HEK293 (cell line): ENCODE results near the gene CRIP1.

Source experiments
- KLF10 ChIP-seq: fragments of 450-650 bp; IDR thresholded peaks from 2 replicates; pipeline ENCODE4 v1.5.1; 2018; ENCODE audit warnings: missing biosample characterization, mild to moderate bottlenecking, missing genetic modification characterization
- MZF1 ChIP-seq: fragments of 450-650 bp; formaldehyde crosslinking; IDR thresholded peaks from 2 replicates; pipeline ENCODE4 v1.5.1; 2017; ENCODE audit warnings: missing biosample characterization, missing genetic modification characterization, borderline replicate concordance
- SALL2 ChIP-seq: fragments of 450-650 bp; formaldehyde crosslinking; IDR thresholded peaks from 2 replicates; pipeline ENCODE4 v1.5.0; 2017; ENCODE audit warnings: missing biosample characterization, mild to moderate bottlenecking, missing genetic modification characterization, borderline replicate concordance
- ZNF121 ChIP-seq: fragments of 450-650 bp; formaldehyde crosslinking; IDR thresholded peaks from 2 replicates; pipeline ENCODE4 v1.5.1; 2016; ENCODE audit warnings: missing biosample characterization, missing genetic modification characterization
- ZNF248 ChIP-seq: fragments of 450-650 bp; formaldehyde crosslinking; IDR thresholded peaks from 2 replicates; pipeline ENCODE4 v1.5.1; 2017; ENCODE audit warnings: missing biosample characterization, missing genetic modification characterization
- ZNF394 ChIP-seq: fragments of 450-650 bp; formaldehyde crosslinking; IDR thresholded peaks from 2 replicates; pipeline ENCODE4 v1.5.1; 2016; ENCODE audit warnings: missing biosample characterization, missing genetic modification characterization, mild to moderate bottlenecking, moderate library complexity, borderline replicate concordance
- ZNF501 ChIP-seq: fragments of 450-650 bp; formaldehyde crosslinking; IDR thresholded peaks from 2 replicates; pipeline ENCODE4 v1.5.1; 2016; ENCODE audit warnings: missing biosample characterization, missing genetic modification characterization
- ZNF521 ChIP-seq: fragments of 450-650 bp; formaldehyde crosslinking; IDR thresholded peaks from 2 replicates; pipeline ENCODE4 v1.5.1; 2017; ENCODE audit warnings: missing biosample characterization, mild to moderate bottlenecking, missing genetic modification characterization
- ZNF529 ChIP-seq: fragments of 450-650 bp; formaldehyde crosslinking; IDR thresholded peaks from 2 replicates; pipeline ENCODE4 v1.5.1; 2017; ENCODE audit warnings: missing genetic modification characterization, missing biosample characterization; ENCODE audit not compliant: insufficient replicate concordance
- ZNF555 ChIP-seq: fragments of 450-650 bp; formaldehyde crosslinking; conservative IDR thresholded peaks from 2 replicates; pipeline ENCODE4 v1.5.1; 2017; ENCODE audit warnings: missing biosample characterization, mild to moderate bottlenecking, missing genetic modification characterization, inconsistent platforms
- ZNF768 ChIP-seq: fragments of 450-650 bp; formaldehyde crosslinking; IDR thresholded peaks from 2 replicates; pipeline ENCODE4 v1.5.1; 2018; ENCODE audit warnings: missing biosample characterization, mild to moderate bottlenecking, missing genetic modification characterization
- TF ChIP-seq, protein P1 (sequence below): fragments of 450-650 bp; formaldehyde crosslinking; IDR thresholded peaks from 2 replicates; pipeline ENCODE4 v1.5.1; 2016; ENCODE audit warnings: missing biosample characterization, missing genetic modification characterization
- TF ChIP-seq, protein P2 (sequence below): fragments of 450-650 bp; formaldehyde crosslinking; IDR thresholded peaks from 2 replicates; pipeline ENCODE4 v1.5.1; 2017; ENCODE audit warnings: missing biosample characterization, missing genetic modification characterization
- TF ChIP-seq, protein P3 (sequence below): IDR thresholded peaks from 2 replicates; pipeline ENCODE4 v1.6.1; 2011; ENCODE audit warnings: mild to moderate bottlenecking, low read depth, low read length, borderline replicate concordance

DNA sequence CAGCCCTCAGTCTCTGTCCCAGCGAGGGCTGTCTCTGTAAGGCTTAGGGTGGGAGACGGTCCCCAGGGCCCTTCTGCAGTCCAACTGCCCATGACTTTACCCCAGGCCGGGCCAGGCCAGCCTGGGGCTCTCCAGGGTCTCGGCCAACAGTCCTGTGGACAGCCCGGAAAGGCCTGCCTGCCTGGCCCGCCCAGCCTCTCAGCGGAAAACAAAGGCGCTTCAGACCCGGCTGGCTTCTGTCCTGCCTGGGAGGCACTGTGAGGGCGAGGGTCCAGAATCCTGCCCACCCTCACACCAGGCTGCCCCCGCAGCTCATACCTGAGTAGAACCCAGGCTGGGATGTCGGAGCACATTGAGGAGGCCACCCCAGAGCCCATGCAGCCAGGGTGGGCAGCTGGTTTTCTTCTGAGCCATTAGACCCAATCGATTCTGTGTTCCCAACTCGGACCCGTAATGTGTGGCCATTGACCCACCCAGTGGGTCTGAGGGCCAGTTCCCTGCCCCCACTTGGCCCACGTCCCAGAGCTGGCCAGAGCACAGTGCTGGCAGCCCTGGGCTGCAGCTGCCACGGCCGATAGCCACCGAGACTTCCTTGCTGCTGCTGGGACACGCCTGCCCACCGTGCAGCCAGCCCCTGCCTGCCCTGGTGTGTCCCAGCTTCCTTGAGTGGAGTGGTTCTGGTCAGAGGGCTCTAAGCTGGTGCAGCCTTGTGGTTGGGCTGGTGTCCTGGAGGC is 10.4 kb upstream of the CRIP1 start:
- no peak for TF ChIP-seq ZNF121
- TF ChIP-seq, protein P1, sequence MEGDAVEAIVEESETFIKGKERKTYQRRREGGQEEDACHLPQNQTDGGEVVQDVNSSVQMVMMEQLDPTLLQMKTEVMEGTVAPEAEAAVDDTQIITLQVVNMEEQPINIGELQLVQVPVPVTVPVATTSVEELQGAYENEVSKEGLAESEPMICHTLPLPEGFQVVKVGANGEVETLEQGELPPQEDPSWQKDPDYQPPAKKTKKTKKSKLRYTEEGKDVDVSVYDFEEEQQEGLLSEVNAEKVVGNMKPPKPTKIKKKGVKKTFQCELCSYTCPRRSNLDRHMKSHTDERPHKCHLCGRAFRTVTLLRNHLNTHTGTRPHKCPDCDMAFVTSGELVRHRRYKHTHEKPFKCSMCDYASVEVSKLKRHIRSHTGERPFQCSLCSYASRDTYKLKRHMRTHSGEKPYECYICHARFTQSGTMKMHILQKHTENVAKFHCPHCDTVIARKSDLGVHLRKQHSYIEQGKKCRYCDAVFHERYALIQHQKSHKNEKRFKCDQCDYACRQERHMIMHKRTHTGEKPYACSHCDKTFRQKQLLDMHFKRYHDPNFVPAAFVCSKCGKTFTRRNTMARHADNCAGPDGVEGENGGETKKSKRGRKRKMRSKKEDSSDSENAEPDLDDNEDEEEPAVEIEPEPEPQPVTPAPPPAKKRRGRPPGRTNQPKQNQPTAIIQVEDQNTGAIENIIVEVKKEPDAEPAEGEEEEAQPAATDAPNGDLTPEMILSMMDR (tag by site-specific recombination), result no peak
- no peak for TF ChIP-seq KLF10 (tag by site-specific recombination)
- TF ChIP-seq, protein P2, sequence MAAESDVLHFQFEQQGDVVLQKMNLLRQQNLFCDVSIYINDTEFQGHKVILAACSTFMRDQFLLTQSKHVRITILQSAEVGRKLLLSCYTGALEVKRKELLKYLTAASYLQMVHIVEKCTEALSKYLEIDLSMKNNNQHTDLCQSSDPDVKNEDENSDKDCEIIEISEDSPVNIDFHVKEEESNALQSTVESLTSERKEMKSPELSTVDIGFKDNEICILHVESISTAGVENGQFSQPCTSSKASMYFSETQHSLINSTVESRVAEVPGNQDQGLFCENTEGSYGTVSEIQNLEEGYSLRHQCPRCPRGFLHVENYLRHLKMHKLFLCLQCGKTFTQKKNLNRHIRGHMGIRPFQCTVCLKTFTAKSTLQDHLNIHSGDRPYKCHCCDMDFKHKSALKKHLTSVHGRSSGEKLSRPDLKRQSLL, result no peak
- no peak for TF ChIP-seq ZNF529 (tag by site-specific recombination)
- TF ChIP-seq ZNF248 (tag by site-specific recombination), result no peak
- no peak for TF ChIP-seq ZNF394 (tag by site-specific recombination)
- TF ChIP-seq ZNF555 (tag by site-specific recombination), result no peak
- TF ChIP-seq ZNF521 (tag by site-specific recombination), result no peak
- TF ChIP-seq SALL2 (tag by site-specific recombination), result no peak
- TF ChIP-seq, protein P3, sequence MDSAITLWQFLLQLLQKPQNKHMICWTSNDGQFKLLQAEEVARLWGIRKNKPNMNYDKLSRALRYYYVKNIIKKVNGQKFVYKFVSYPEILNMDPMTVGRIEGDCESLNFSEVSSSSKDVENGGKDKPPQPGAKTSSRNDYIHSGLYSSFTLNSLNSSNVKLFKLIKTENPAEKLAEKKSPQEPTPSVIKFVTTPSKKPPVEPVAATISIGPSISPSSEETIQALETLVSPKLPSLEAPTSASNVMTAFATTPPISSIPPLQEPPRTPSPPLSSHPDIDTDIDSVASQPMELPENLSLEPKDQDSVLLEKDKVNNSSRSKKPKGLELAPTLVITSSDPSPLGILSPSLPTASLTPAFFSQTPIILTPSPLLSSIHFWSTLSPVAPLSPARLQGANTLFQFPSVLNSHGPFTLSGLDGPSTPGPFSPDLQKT, result no peak
- TF ChIP-seq ZNF768 (tag by site-specific recombination), result no peak
- no peak for TF ChIP-seq ZNF501 (tag by site-specific recombination)
- no peak for TF ChIP-seq MZF1 (tag by site-specific recombination)
